Endodermal cell (in vitro differentiated cells): ENCODE measurements around the gene CCDC167. TPM values are rescaled to one million over a fixed set of nuclear protein-coding genes. Genes with fewer than 3 reads are reported as not detected.

Experiments used
- DNase-seq: peaks from one replicate; pipeline ENCODE4 v3.0.0-alpha.2; 2017
- H3K27ac ChIP-seq: 2 replicates; pipeline ENCODE4 v1.5.1; 2013; ENCODE audit warnings: mild to moderate bottlenecking, low read depth, low read length, moderate library complexity
- H3K27me3 ChIP-seq: 2 replicates; pipeline ENCODE4 v1.6.1; 2013; ENCODE audit warnings: mild to moderate bottlenecking, low read length, moderate library complexity; ENCODE audit not compliant: insufficient read depth, control insufficient read depth, poor library complexity, severe bottlenecking
- H3K36me3 ChIP-seq: 2 replicates; pipeline ENCODE4 v1.7.0; 2013; ENCODE audit warnings: mild to moderate bottlenecking, low read length, moderate library complexity; ENCODE audit not compliant: control insufficient read depth, insufficient read depth
- H3K4me1 ChIP-seq: one replicate; pipeline ENCODE4 v1.7.0; 2013; ENCODE audit warnings: low read length; ENCODE audit not compliant: control insufficient read depth, insufficient read depth
- H3K4me3 ChIP-seq: 2 replicates; pipeline ENCODE4 v1.5.1; 2013; ENCODE audit warnings: mild to moderate bottlenecking, low read length, moderate library complexity
- H3K9ac ChIP-seq: 2 replicates; pipeline ENCODE4 v1.6.1; 2013; ENCODE audit warnings: mild to moderate bottlenecking, low read length, moderate library complexity; ENCODE audit not compliant: poor library complexity, severe bottlenecking; ENCODE audit errors: extremely low read depth
- H3K9me3 ChIP-seq: 2 replicates; pipeline ENCODE4 v1.6.1; 2013; ENCODE audit warnings: mild to moderate bottlenecking, low read length, moderate library complexity; ENCODE audit not compliant: control insufficient read depth
- H3K27ac Mint-ChIP-seq: 2 replicates; pipeline ENCODE4 v1.8.0; 2020; ENCODE audit warnings: mixed read lengths
- H3K27me3 Mint-ChIP-seq: 2 replicates; pipeline ENCODE4 v1.8.0; 2021; ENCODE audit warnings: mild to moderate bottlenecking, mixed read lengths; ENCODE audit not compliant: insufficient read depth
- H3K36me3 Mint-ChIP-seq: 2 replicates; pipeline ENCODE4 v1.8.0; 2020; ENCODE audit warnings: low read depth, mixed read lengths
- H3K4me1 Mint-ChIP-seq: 2 replicates; pipeline ENCODE4 v1.8.0; 2020; ENCODE audit warnings: mixed read lengths
- H3K4me3 Mint-ChIP-seq: 2 replicates; pipeline ENCODE4 v1.8.0; 2020; ENCODE audit warnings: mild to moderate bottlenecking, moderate library complexity, mixed read lengths
- H3K9me3 Mint-ChIP-seq: 2 replicates; pipeline ENCODE4 v1.8.0; 2020; ENCODE audit warnings: mild to moderate bottlenecking, mixed read lengths
- CTCF ChIP-seq: fragments of 200-600 bp; sonication (generic); conservative IDR thresholded peaks from 2 replicates; pipeline ENCODE4 v1.5.0; 2021; ENCODE audit warnings: antibody characterized with exemption, mild to moderate bottlenecking
- WGBS, 2 experiments: methylation state at CpG; one replicate each; pipeline versions ENCODE4 v1.1.5 to v1.1.7; 2013; ENCODE audit warnings: missing lambda C conversion rate in 2 of 2, mixed read lengths in 1 of 2; ENCODE audit not compliant: insufficient coverage in 1 of 2, insufficient read length in 1 of 2; 5-methylcytosine and 5-hydroxymethylcytosine counted together
- total RNA-seq, 2 donors: library from RNA; stranded (reverse); fragmentation: NEBNext Ultra II Directional in 1 of 2; extraction: Animal tissue kit (Norgen Biotek cat#: 25700) in 1 of 2; gene quantifications; 2 replicates in 1 of 2; 3 replicates in 1 of 2; pipeline ENCODE4 v1.2.1, GENCODE V29; 2021

CCDC167 gene
- total RNA-seq, 2 donors from 2014 or later: 60.4 to 66.1 TPM

DNA sequence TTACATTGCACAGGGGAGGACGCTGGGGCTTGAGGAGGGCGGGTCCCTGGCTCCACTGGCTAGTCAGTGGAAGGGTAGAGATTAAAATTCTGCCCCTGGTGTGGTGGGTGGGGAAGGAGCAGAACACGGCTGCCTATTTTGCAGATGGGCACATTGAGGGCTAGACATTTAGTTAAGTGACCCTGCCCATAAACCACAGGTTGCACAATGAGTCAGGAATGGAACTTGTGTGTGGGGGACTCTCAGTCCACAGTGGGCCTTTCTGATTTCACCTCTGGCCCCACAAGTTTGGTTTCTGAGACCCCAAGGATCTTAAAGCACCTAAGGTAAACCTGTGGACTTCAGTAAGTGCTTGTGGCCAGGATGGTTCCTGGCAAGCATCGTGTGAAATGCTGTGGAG, 22.0 kb upstream of the CCDC167 start:
- Mint-ChIP-seq H3K27ac (no peak overlapping the region), H3K4me3 (no peak overlapping the region), H3K9me3 (no peaks in the 10 kb centered on the region), H3K27me3 (peaks cover 5% of the 10 kb centered on the region), H3K36me3 (no peaks in the 10 kb centered on the region), H3K4me1 (no peaks in the 10 kb centered on the region)
- TF ChIP-seq CTCF: no peak
- no peaks in the 10 kb centered on the region for H3K27me3 ChIP-seq
- DNase-seq: no peak
- no peak overlapping the region for H3K4me3 ChIP-seq
- 52 to 80% methylated on average over 2 to 4 of the region's 4 CpGs for WGBS, 2 experiments
- no peaks in the 10 kb centered on the region for H3K4me1 ChIP-seq
- H3K36me3 ChIP-seq: no peaks in the 10 kb centered on the region
- H3K27ac ChIP-seq: no peak overlapping the region
- H3K9me3 ChIP-seq: no peaks in the 10 kb centered on the region
- H3K9ac ChIP-seq: no peak overlapping the region

- H3K36me3 ChIP-seq: no peaks in the 10 kb centered on the region
- Mint-ChIP-seq H3K4me1 (peaks cover 3% of the 10 kb centered on the region), H3K36me3 (no peaks in the 10 kb centered on the region), H3K4me3 (no peak overlapping the region), H3K27ac (no peak overlapping the region), H3K9me3 (no peaks in the 10 kb centered on the region), H3K27me3 (peaks cover 5% of the 10 kb centered on the region)
- no peak overlapping the region for H3K4me3 ChIP-seq
- no peak overlapping the region for H3K27ac ChIP-seq
- DNase-seq: no peak
- 92% methylated on average over 6 of the region's 6 CpGs; no CpG with 5 or more reads in 1 of the 2 experiments for WGBS, 2 experiments
- H3K4me1 ChIP-seq: no peaks in the 10 kb centered on the region
- TF ChIP-seq CTCF: no peak
- H3K9me3 ChIP-seq: no peaks in the 10 kb centered on the region
- H3K27me3 ChIP-seq: no peaks in the 10 kb centered on the region
- H3K9ac ChIP-seq: no peak overlapping the region
Measured at GRCh38 chr6:37520926-37521325, 21.2 kb upstream of the CCDC167 start.

- Mint-ChIP-seq H3K4me1 (peaks cover 8% of the 10 kb centered on the region), H3K27me3 (peaks cover 9% of the 10 kb centered on the region), H3K9me3 (no peaks in the 10 kb centered on the region), H3K36me3 (no peaks in the 10 kb centered on the region), H3K4me3 (no peak overlapping the region), H3K27ac (no peak overlapping the region)
- no peak overlapping the region for H3K4me3 ChIP-seq
- DNase-seq: no peak
- no peak for TF ChIP-seq CTCF
- no peak overlapping the region for H3K9ac ChIP-seq
- no peaks in the 10 kb centered on the region for H3K9me3 ChIP-seq
- WGBS, 2 experiments: 93 to 96% methylated on average over 3 to 5 of the region's 5 CpGs
- peaks cover 4% of the 10 kb centered on the region for H3K4me1 ChIP-seq
- H3K27ac ChIP-seq: no peak overlapping the region
- H3K36me3 ChIP-seq: no peaks in the 10 kb centered on the region
- H3K27me3 ChIP-seq: no peaks in the 10 kb centered on the region
Measured at GRCh38 chr6:37519461-37519860, 19.8 kb upstream of the CCDC167 start.
